Measurements from ENCODE around the gene BCAS3.

BCAS3 gene

DNA sequence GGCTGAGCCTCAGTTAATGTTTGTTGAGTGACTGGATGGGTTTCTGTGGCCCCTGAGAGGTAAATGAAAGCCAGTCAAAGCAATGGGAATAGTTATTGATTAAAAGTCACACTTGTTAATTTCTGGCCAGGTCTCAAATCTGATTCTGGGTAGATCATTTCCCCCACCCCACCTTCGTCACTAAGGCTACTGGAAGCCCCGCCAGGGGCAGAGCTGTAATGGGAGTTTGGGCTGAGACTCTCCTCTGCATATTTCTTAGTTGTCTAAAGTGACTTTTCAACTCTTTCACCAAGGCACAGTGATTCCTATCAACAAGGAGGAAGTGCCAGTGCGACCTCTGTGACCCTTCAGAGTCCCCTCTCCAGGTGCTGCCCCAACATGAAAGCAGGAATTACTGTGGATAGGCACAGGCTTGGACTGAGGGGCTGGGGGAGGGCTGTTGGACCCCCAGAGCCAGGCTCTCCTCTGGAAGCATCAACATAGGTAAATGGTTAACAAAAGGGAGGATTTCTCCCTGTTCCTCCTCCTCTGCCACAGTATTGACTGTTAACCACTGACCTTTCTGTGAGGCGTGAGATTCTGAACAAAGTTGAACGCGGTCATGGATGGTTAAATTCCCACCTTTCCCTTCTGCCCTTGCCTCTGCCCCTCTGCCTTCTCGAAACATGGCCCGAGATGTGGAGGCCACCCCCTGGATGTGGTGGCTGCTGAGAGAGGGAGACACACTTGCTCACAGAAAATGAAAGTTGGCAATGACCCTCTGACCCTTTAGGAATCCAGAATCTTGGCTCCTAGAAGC lies 701.2 kb downstream of the BCAS3 start:
- no peak for DNase-seq

- no peak for DNase-seq
These were observed 702.0 kb downstream of the BCAS3 start for GRCh38 chr17:61379457-61380216.

GRCh38 chr17:61380217-61380835 lies 702.7 kb downstream of the BCAS3 start:
- DNase-seq: no peak

DNA sequence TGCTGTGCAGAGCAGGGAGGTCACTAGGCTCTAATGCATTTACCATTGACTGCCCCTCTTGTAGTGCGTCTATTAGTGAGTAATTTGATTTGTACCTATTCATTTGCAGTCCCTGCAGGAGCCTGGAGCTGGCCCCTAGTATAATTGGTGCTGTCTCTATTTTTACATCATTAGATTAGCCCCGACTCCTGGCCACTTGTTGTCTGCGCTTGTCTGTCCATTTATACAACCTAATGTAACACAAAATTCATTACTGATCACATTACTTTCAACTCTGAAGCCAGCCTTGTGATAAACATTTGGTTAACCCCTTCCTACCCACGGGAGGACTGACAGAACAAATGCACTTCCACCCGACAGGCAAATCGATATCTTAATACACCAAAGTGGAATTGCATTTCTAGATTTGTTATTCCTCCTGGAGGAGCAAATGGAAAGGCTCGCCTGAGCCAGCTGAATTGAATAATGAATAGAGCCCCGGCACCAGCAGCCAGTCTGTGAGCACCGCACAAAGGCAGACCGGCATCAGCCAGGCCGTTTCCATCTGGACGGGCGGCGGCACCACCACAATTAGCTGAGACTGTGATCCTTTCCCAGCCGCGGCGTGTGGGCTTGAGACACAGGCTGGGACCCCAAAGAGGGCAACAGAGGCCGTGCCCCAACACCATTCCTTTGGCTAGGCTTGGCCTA lies 703.3 kb downstream of the BCAS3 start:
- no peak for DNase-seq

- no peak for DNase-seq
These were observed 703.9 kb downstream of the BCAS3 start for GRCh38 chr17:61381537-61381936.

DNA sequence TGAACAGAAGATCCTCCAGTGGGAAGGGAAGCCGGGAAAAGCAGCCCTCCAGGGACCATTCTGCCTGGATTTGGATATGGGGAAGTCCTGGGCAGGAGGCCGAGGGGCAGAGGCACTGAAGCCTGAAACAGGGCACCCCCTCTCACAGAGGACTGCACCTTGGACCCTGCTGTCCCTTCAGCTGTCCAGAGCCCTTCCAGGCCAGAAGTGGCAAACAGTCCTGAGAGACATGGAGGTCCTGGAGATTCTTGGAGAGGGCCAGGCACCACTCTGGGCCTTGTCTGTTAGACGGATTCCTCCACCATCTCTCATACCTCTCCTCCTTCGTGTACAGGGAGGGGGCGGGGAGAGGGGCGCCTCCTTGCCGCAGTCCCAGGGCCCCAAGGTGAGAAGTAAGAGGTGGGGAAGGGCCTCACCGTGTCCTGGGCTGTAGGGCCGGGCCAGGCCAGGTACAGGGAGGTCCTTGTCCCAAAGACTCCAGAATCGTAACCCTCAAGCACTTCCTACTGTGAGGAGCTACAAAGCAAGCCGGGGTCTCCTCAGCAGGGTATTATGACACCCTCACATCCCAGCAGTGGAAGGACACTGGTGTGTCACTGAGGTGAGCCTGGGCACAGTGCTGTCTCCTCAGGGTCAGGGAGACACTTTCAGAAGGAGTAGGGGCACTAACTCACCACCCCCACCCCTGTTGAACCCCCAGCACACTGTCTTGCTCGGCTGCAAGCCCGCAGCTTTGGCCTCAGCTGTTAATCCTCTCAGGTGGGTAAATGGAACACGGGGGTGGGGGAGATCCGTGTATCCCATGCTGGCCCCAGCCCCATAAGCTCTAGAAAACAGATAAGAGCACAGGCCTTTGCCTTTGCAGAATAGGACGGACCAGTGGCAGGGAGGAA lies 705.4 kb downstream of the BCAS3 start:
- DNase-seq: no peak

DNA sequence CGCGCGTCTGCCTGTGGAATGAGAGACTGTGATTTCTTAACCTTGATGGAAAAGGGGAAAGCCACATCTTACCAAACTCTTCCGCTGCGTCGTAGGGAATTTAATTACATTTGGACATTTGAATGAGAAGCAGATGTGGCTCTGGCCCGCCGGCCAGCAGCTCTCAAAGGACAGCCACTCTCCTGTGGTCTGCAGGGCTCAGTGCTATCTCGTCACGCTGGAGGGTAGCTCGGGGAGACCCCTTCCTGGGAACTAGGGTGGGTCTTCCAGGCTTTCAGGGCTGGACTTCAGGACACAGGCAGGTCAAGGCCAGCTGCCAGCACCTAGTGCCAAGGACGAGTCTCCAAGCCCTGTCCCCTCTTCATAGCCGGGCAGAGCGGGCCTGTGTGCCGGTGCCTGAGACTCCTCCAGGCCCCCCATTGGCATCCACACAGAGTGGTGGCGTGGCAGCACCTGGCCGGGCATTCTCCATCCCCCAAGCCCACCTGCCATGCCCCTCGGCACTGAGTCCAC lies 706.1 kb downstream of the BCAS3 start:
- DNase-seq: no peak

DNA sequence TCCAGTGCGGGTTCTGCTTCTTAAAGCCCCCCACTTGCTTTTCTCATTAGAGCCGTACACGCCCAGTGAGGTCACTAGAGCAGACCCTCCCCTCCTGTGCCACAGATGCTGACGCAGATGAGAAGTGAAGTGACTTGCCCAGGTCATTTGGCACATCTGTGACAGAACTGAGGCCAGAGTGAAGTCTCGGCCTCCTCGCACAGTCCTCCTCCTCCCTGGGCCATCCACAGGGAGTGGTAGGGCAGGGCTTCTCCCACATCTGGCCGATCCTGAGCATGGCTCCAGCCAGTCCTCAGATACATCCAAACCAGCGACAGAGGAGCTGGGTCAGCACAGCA lies 706.7 kb downstream of the BCAS3 start:
- no peak for DNase-seq

- DNase-seq: no peak
These were observed 707.3 kb downstream of the BCAS3 start for GRCh38 chr17:61384692-61385576.

GRCh38 chr17:61385577-61386236 lies 708.1 kb downstream of the BCAS3 start:
- no peak for DNase-seq

GRCh38 chr17:61386251-61386650 lies 708.6 kb downstream of the BCAS3 start:
- DNase-seq: no peak

- no peak for DNase-seq
These were observed 709.4 kb downstream of the BCAS3 start for GRCh38 chr17:61387011-61387410.

- DNase-seq: no peak
These were observed 710.1 kb downstream of the BCAS3 start for GRCh38 chr17:61387511-61388305.

GRCh38 chr17:61388561-61389356 lies 711.1 kb downstream of the BCAS3 start:
- no peak for DNase-seq

GRCh38 chr17:61389670-61390478 lies 712.2 kb downstream of the BCAS3 start:
- peak; percentile 65 for DNase-seq

- DNase-seq: no peak
These were observed 712.8 kb downstream of the BCAS3 start for GRCh38 chr17:61390479-61390791.

DNA sequence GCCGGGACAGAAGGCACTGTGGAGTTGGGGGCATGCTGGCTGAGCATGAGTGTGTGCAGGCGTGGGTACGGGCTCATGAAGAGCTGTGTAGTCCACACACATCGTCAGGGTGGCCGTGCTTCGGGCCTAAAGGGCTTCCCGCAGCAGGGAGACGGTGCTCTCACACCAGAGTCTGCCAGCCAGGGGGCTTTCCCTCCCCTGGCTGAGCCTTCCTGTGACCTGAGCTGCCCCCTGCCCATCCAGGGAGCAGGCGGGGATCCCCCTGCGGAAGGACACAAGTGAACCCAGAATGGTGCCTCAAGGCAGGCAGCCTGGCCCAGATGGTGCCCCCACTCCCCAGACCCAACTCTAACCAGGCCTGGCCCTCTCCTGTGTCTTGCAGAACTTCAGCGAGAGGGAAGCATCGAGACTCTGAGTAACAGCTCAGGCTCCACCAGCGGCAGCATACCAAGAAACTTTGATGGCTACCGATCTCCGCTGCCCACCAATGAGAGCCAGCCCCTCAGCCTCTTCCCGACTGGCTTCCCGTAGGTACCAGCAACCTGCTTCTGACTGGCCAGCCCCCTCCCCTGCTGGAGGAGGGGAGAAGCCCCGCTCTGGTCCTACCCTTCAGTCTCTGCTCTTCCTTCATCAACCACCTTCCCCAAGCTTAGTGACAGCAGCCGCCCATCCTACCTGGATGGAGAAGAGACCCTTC lies 714.1 kb downstream of the BCAS3 start:
- no peak for DNase-seq
